ENCODE data around the gene PPP1R10. TPM values are rescaled to one million over a fixed set of nuclear protein-coding genes. Genes with fewer than 3 reads are reported as not detected.
A peak's percentile ranks its signal among the peaks of the same experiment; 100 is the strongest.

PPP1R10 gene
- total and polyA plus RNA-seq, 4 donors = 21.5 to 73.4 (median 29.5) TPM

GRCh38 chr6:30611856-30612194 is 5.2 kb downstream of the PPP1R10 start:
- peaks cover 18 to 38% (median 27%) of the 10 kb centered on the region in 4 donors for H3K36me3 ChIP-seq (ENCODE audit: control insufficient read depth in 4 of 4, insufficient read depth in 4 of 4, low read length in 4 of 4)

GRCh38 chr6:30611150-30611855 is 5.7 kb downstream of the PPP1R10 start:
- ATAC-seq (ENCODE audit: insufficient read depth, low FRiP score) (no peak), DNase-seq (no peak)
- Histone ChIP-seq H3K27ac (ENCODE audit: low read depth in 1 of 2, low read length in 1 of 2) (no peak overlapping the region), H3K9me3 (ENCODE audit: control insufficient read depth in 4 of 4, insufficient read depth in 3 of 4, low read length in 3 of 4) (no peaks in the 10 kb centered on the region), H3K27me3 (ENCODE audit: control insufficient read depth in 3 of 3, insufficient read depth in 3 of 3, low read length in 2 of 3) (no peaks in the 10 kb centered on the region), H3K4me1 (ENCODE audit: control insufficient read depth in 5 of 5, insufficient read depth in 5 of 5, low read length in 5 of 5) (peaks cover 0 to 32% (median 20%) of the 10 kb centered on the region in 5 donors), H3K9ac (ENCODE audit: insufficient read depth in 1 of 2, low read length in 2 of 2) (peak overlapping the region; percentile 11 to 30), H3K36me3 (ENCODE audit: control insufficient read depth in 4 of 4, insufficient read depth in 4 of 4, low read length in 4 of 4) (peaks cover 20 to 38% (median 27%) of the 10 kb centered on the region in 4 donors), H3K4me3 (no peak overlapping the region)
- WGBS, 2 donors = 72 to 77% methylated on average over 9 of the region's 9 CpGs
- no peak for TF ChIP-seq CTCF (IDR thresholded peaks at IDR 0.05; ENCODE audit: control extremely low read depth, extremely low read depth)

More at GRCh38 chr6:30611856-30612194, 5.2 kb downstream of the PPP1R10 start:
- H3K9ac ChIP-seq (ENCODE audit: insufficient read depth in 1 of 2, low read length in 2 of 2) = peak overlapping the region in 1 of 2 donors; percentile 11
- no peaks in the 10 kb centered on the region for H3K27me3 ChIP-seq (ENCODE audit: control insufficient read depth in 3 of 3, insufficient read depth in 3 of 3, low read length in 2 of 3)
- H3K27ac ChIP-seq (ENCODE audit: low read depth in 1 of 2, low read length in 1 of 2) = no peak overlapping the region
- H3K4me1 ChIP-seq (ENCODE audit: control insufficient read depth in 5 of 5, insufficient read depth in 5 of 5, low read length in 5 of 5) = peaks cover 0 to 32% (median 20%) of the 10 kb centered on the region in 5 donors
- H3K4me3 ChIP-seq = no peak overlapping the region
- DNase-seq (no peak), ATAC-seq (ENCODE audit: insufficient read depth, low FRiP score) (no peak)
- TF ChIP-seq CTCF (IDR thresholded peaks at IDR 0.05; ENCODE audit: control extremely low read depth, extremely low read depth) = no peak
- no peaks in the 10 kb centered on the region for H3K9me3 ChIP-seq (ENCODE audit: control insufficient read depth in 4 of 4, insufficient read depth in 3 of 4, low read length in 3 of 4)
- 77 to 93% methylated on average over 2 of the region's 2 CpGs for WGBS, 2 donors

GRCh38 chr6:30610065-30610464 is 7.0 kb downstream of the PPP1R10 start:
- Histone ChIP-seq H3K27me3 (ENCODE audit: control insufficient read depth in 3 of 3, insufficient read depth in 3 of 3, low read length in 2 of 3) (no peaks in the 10 kb centered on the region), H3K27ac (ENCODE audit: low read depth in 1 of 2, low read length in 1 of 2) (no peak overlapping the region), H3K9me3 (ENCODE audit: control insufficient read depth in 4 of 4, insufficient read depth in 3 of 4, low read length in 3 of 4) (no peaks in the 10 kb centered on the region), H3K36me3 (ENCODE audit: control insufficient read depth in 4 of 4, insufficient read depth in 4 of 4, low read length in 4 of 4) (peaks cover 27 to 35% (median 32%) of the 10 kb centered on the region in 4 donors), H3K4me3 (no peak overlapping the region), H3K4me1 (ENCODE audit: control insufficient read depth in 5 of 5, insufficient read depth in 5 of 5, low read length in 5 of 5) (peaks cover 0 to 32% (median 20%) of the 10 kb centered on the region in 5 donors), H3K9ac (ENCODE audit: insufficient read depth in 1 of 2, low read length in 2 of 2) (no peak overlapping the region)
- WGBS, 2 donors = 79 to 86% methylated on average over 4 of the region's 4 CpGs
- ATAC-seq (ENCODE audit: insufficient read depth, low FRiP score) (no peak), DNase-seq (no peak)
- TF ChIP-seq CTCF (IDR thresholded peaks at IDR 0.05; ENCODE audit: control extremely low read depth, extremely low read depth) = no peak

Data from lung (tissue), 12 donors.